ENCODE data around the gene ADGRF5.

Gene ADGRF5

GRCh38 chr6:46921731-46922130 is at the start of gene ADGRF5:
ADGRF5 (minus strand) TSS chr6:46921938; CDS start chr6:46906762, 15,176 bp downstream.
- DNase-seq, result no peak

- DNase-seq, result no peak
Measured at GRCh38 chr6:46969206-46969605, 47.5 kb upstream of the ADGRF5 start.

GRCh38 chr6:46967826-46968349 is 46.1 kb upstream of the ADGRF5 start:
- DNase-seq, result no peak

GRCh38 chr6:46964716-46965519 is 43.2 kb upstream of the ADGRF5 start:
- no peak for DNase-seq

GRCh38 chr6:46963626-46964025 is 41.9 kb upstream of the ADGRF5 start:
- DNase-seq, result no peak

- DNase-seq, result no peak
Measured at GRCh38 chr6:46963039-46963438, 41.3 kb upstream of the ADGRF5 start.

- no peak for DNase-seq
Measured at GRCh38 chr6:46961711-46962110, 40.0 kb upstream of the ADGRF5 start.

- no peak for DNase-seq
Measured at GRCh38 chr6:46961232-46961631, 39.5 kb upstream of the ADGRF5 start.

- DNase-seq, result no peak
Measured at GRCh38 chr6:46959419-46959818, 37.7 kb upstream of the ADGRF5 start.

GRCh38 chr6:46956409-46956808 is 34.7 kb upstream of the ADGRF5 start:
- DNase-seq, result no peak

- no peak for DNase-seq
Measured at GRCh38 chr6:46954837-46955451, 33.2 kb upstream of the ADGRF5 start.

GRCh38 chr6:46953921-46954320 is 32.2 kb upstream of the ADGRF5 start:
- DNase-seq, result no peak

- no peak for DNase-seq
Measured at GRCh38 chr6:46949632-46950280, 28.0 kb upstream of the ADGRF5 start.

- DNase-seq, result no peak
Measured at GRCh38 chr6:46948699-46949098, 27.0 kb upstream of the ADGRF5 start.

- DNase-seq, result no peak
Measured at GRCh38 chr6:46947497-46947896, 25.8 kb upstream of the ADGRF5 start.

- no peak for DNase-seq
Measured at GRCh38 chr6:46940433-46941226, 18.9 kb upstream of the ADGRF5 start.

- DNase-seq, result no peak
Measured at GRCh38 chr6:46937642-46938041, 15.9 kb upstream of the ADGRF5 start.

GRCh38 chr6:46935687-46936086 is 13.9 kb upstream of the ADGRF5 start:
- no peak for DNase-seq

GRCh38 chr6:46933751-46934150 is 12.0 kb upstream of the ADGRF5 start:
- DNase-seq, result no peak

GRCh38 chr6:46932526-46933319 is 11.0 kb upstream of the ADGRF5 start:
- no peak for DNase-seq

GRCh38 chr6:46931416-46931815 is 9.7 kb upstream of the ADGRF5 start:
- DNase-seq, result no peak

GRCh38 chr6:46930331-46930730 is 8.6 kb upstream of the ADGRF5 start:
- DNase-seq, result no peak
